CD8-positive, alpha-beta memory T cell (primary cell): ENCODE data around the gene BPNT1. TPM values are rescaled to one million over a fixed set of nuclear protein-coding genes. Genes with fewer than 3 reads are reported as not detected.

ENCODE experiments used
- CTCF ChIA-PET: fragments of 350-600 bp; sonication (Branson Sonifier 250); formaldehyde crosslinking; loops from one replicate; lab custom pipeline; 2021; ENCODE audit warnings: antibody characterized with exemption; lab: Charles Lee
- POLR2A ChIA-PET: fragments of 350-600 bp; sonication (Branson Sonifier 250); formaldehyde crosslinking; loops from one replicate; lab custom pipeline; 2021; ENCODE audit warnings: antibody characterized with exemption; lab: Charles Lee
- DNase-seq, 5 donors: peaks; one replicate each; pipeline versions ENCODE4 v3.0.0 to v3.0.0-alpha.2; 2020 to 2022; ENCODE audit warnings: mixed read lengths in 1 of 5
- H3K27ac ChIP-seq: one replicate; pipeline ENCODE4 v1.7.0; 2013; ENCODE audit warnings: low read depth, mild to moderate bottlenecking, low read length, moderate library complexity
- H3K27me3 ChIP-seq: 2 replicates; pipeline ENCODE4 v1.7.0; 2013; ENCODE audit warnings: low read length, mild to moderate bottlenecking; ENCODE audit not compliant: insufficient read depth, poor library complexity, severe bottlenecking
- H3K36me3 ChIP-seq: 2 replicates; pipeline ENCODE4 v1.7.0; 2013; ENCODE audit warnings: mild to moderate bottlenecking, low read length, moderate library complexity; ENCODE audit not compliant: insufficient read depth
- H3K4me1 ChIP-seq: 2 replicates; pipeline ENCODE4 v1.7.0; 2013; ENCODE audit warnings: mild to moderate bottlenecking, low read length, moderate library complexity; ENCODE audit not compliant: insufficient read depth
- H3K4me3 ChIP-seq: 2 replicates; pipeline ENCODE4 v1.7.0; 2013; ENCODE audit warnings: mild to moderate bottlenecking, low read length
- H3K9me3 ChIP-seq: 2 replicates; pipeline ENCODE4 v1.7.0; 2013; ENCODE audit warnings: mild to moderate bottlenecking, low read length
- H3K27ac Mint-ChIP-seq, 8 donors: one replicate each; pipeline ENCODE4 v1.8.0; 2020 to 2021; ENCODE audit warnings: mixed read lengths in 8 of 8, mild to moderate bottlenecking in 6 of 8, inconsistent platforms in 3 of 8, moderate library complexity in 3 of 8
- H3K27me3 Mint-ChIP-seq, 2 donors: one replicate each; pipeline ENCODE4 v1.8.0; 2020 to 2021; ENCODE audit warnings: mixed read lengths in 2 of 2, mild to moderate bottlenecking in 1 of 2, moderate library complexity in 1 of 2
- H3K36me3 Mint-ChIP-seq, 3 donors: one replicate each; pipeline ENCODE4 v1.8.0; 2020 to 2021; ENCODE audit warnings: mixed read lengths in 3 of 3, inconsistent platforms in 1 of 3, mild to moderate bottlenecking in 1 of 3
- H3K4me1 Mint-ChIP-seq, 3 donors: one replicate each; pipeline ENCODE4 v1.8.0; 2020 to 2021; ENCODE audit warnings: mixed read lengths in 3 of 3, inconsistent platforms in 1 of 3, mild to moderate bottlenecking in 1 of 3
- H3K4me3 Mint-ChIP-seq, 7 donors: one replicate each; pipeline ENCODE4 v1.8.0; 2020 to 2021; ENCODE audit warnings: mixed read lengths in 7 of 7, mild to moderate bottlenecking in 6 of 7, moderate library complexity in 4 of 7, inconsistent platforms in 2 of 7
- H3K9me3 Mint-ChIP-seq, 5 donors: one replicate each; pipeline ENCODE4 v1.8.0; 2020 to 2022; ENCODE audit warnings: mixed read lengths in 5 of 5, mild to moderate bottlenecking in 3 of 5, moderate library complexity in 2 of 5, inconsistent platforms in 1 of 5
- polyA plus RNA-seq: library from polyadenylated mRNA; unstranded; fragments of 300-500 nt; fragmentation: Illumina TruSeq; gene quantifications from one replicate; pipeline ENCODE4 v1.2.3, GENCODE V29; 2021
- total RNA-seq, 2 experiments: library from RNA; stranded (reverse); gene quantifications; one replicate each; pipeline ENCODE4 v1.2.3, GENCODE V29; 2021

The BPNT1 gene
- total and polyA plus RNA-seq, 3 experiments from 2014 or later, result 21.3 to 26.3 (median 24.8) TPM

- peaks cover 38% of the 10 kb centered on the region for H3K36me3 ChIP-seq
- peaks cover 10 to 14% (median 11%) of the 10 kb centered on the region in 3 donors for H3K4me1 Mint-ChIP-seq
Observed at GRCh38 chr1:220019071-220019470, 70.5 kb downstream of the BPNT1 start.

DNA sequence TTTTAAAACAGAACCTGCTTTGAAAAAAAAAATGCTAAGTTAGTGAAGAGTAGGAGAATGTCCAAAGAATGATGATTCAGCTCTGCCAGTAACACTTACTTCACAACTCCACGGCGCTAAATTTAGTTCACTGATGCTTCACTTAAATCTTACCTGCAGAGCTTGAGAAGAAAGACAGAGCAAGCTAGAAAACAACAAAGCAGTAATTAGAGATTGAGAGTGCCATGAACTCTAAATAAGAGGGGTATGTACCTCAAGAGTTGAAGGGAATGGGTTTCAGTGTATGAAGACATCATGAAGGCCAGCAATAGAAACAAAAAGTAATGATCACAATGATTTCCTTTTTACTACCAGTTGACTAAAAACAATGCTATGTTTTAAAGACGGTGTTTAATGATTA, 76.1 kb downstream of the BPNT1 start:
- H3K9me3 Mint-ChIP-seq, result no peaks in the 10 kb centered on the region
- peaks cover 11 to 14% (median 13%) of the 10 kb centered on the region in 3 donors for H3K4me1 Mint-ChIP-seq
- H3K27ac ChIP-seq, result no peak overlapping the region
- H3K27me3 ChIP-seq, result no peaks in the 10 kb centered on the region
- H3K4me1 ChIP-seq, result no peaks in the 10 kb centered on the region
- ChIA-PET POLR2A (no interaction called here), CTCF (interaction anchor here (1.4 kb wide), 1 partner anchor 12 kb away, joined by 5 read pairs; no protein-coding TSS in a partner anchor)
- DNase-seq, result no peak
- H3K36me3 Mint-ChIP-seq, result peaks cover 4 to 86% (median 24%) of the 10 kb centered on the region in 3 donors
- H3K27me3 Mint-ChIP-seq, result no peaks in the 10 kb centered on the region
- H3K36me3 ChIP-seq, result peaks cover 23% of the 10 kb centered on the region
- peak overlapping the region in 4 of 8 donors; percentile 9 to 43 (median 12) for H3K27ac Mint-ChIP-seq
- no peaks in the 10 kb centered on the region for H3K9me3 ChIP-seq
- H3K4me3 ChIP-seq, result no peak overlapping the region
- no peak overlapping the region for H3K4me3 Mint-ChIP-seq

More at GRCh38 chr1:220019071-220019470, 70.5 kb downstream of the BPNT1 start:
- no peaks in the 10 kb centered on the region for H3K9me3 ChIP-seq
- Mint-ChIP-seq H3K36me3 (peaks cover 5 to 88% (median 27%) of the 10 kb centered on the region in 3 donors), H3K27ac (peak overlapping the region in 3 of 8 donors; percentile 3 to 48 (median 34)), H3K4me3 (no peak overlapping the region), H3K27me3 (no peaks in the 10 kb centered on the region), H3K9me3 (no peaks in the 10 kb centered on the region)
- POLR2A ChIA-PET, result interaction anchor here (0.6 to 0.7 kb wide), 2 partner anchors 26 to 48 kb away, joined by 3 to 7 read pairs; no protein-coding TSS in a partner anchor
- no peak overlapping the region for H3K4me3 ChIP-seq
- no peaks in the 10 kb centered on the region for H3K4me1 ChIP-seq
- H3K27me3 ChIP-seq, result no peaks in the 10 kb centered on the region
- no peak for DNase-seq
- CTCF ChIA-PET, result no interaction called here
- no peak overlapping the region for H3K27ac ChIP-seq

DNA sequence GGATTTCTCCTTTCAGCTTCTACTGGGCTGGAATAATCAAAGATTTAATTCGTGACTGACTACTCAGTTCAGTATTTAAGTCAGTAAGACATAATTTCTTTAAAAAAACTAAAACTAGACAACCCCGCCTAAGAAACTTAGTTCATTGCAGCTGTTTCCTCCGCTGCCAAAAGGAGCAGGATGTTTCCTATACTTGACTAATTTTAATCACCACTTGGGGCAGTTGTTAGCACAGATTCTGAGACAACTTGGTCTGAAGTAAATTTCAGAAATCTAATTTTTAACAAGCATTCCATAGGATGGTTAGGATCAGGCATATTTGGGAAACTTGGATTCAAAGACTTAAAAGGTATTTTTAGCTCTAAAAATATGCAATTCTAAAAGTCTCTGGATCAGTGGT, 77.3 kb downstream of the BPNT1 start:
- ChIA-PET CTCF (interaction anchor here (1.1 to 1.8 kb wide), 3 partner anchors 11 to 101 kb away, joined by 3 to 6 read pairs (median 3); no protein-coding TSS in a partner anchor), POLR2A (no interaction called here)
- Mint-ChIP-seq H3K4me3 (no peak overlapping the region), H3K9me3 (no peaks in the 10 kb centered on the region), H3K4me1 (peaks cover 11 to 13% (median 11%) of the 10 kb centered on the region in 3 donors), H3K27me3 (no peaks in the 10 kb centered on the region), H3K36me3 (peaks cover 4 to 85% (median 23%) of the 10 kb centered on the region in 3 donors), H3K27ac (peak overlapping the region in 2 of 8 donors; percentile 47 to 50)
- DNase-seq, result no peak
- Histone ChIP-seq H3K36me3 (peaks cover 28% of the 10 kb centered on the region), H3K9me3 (no peaks in the 10 kb centered on the region), H3K27ac (no peak overlapping the region), H3K4me3 (no peak overlapping the region), H3K4me1 (no peaks in the 10 kb centered on the region), H3K27me3 (no peaks in the 10 kb centered on the region)

DNA sequence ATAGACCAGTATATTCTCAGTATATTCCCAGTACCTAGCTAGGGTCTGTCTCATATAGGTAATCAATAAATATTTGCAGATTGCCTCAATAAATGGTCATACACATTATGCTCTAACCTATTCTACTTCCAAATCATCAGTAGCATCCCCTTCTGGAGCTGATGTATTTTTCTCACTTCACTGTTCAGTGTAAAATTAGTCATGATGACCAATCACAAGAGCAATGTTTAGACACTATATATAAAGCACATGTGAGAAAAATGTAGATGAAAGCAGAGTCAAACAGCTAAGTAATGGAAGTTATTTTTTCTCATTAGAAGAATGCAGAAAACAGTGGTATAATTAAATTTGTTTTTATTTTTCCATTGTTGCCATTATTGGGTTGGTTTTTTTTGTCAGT, 78.0 kb downstream of the BPNT1 start:
- Mint-ChIP-seq H3K27me3 (no peaks in the 10 kb centered on the region), H3K9me3 (no peaks in the 10 kb centered on the region), H3K4me3 (no peak overlapping the region), H3K36me3 (peaks cover 4 to 85% (median 25%) of the 10 kb centered on the region in 3 donors), H3K4me1 (peaks cover 10 to 13% (median 11%) of the 10 kb centered on the region in 3 donors), H3K27ac (peak overlapping the region in 1 of 8 donors; percentile 63)
- ChIA-PET CTCF (interaction anchor here (1.1 to 1.8 kb wide), 2 partner anchors 18 to 102 kb away, joined by 3 to 6 read pairs; no protein-coding TSS in a partner anchor), POLR2A (no interaction called here)
- H3K9me3 ChIP-seq, result no peaks in the 10 kb centered on the region
- H3K27me3 ChIP-seq, result no peaks in the 10 kb centered on the region
- H3K36me3 ChIP-seq, result peaks cover 33% of the 10 kb centered on the region
- no peak for DNase-seq
- H3K4me3 ChIP-seq, result no peak overlapping the region
- H3K27ac ChIP-seq, result no peak overlapping the region
- H3K4me1 ChIP-seq, result no peaks in the 10 kb centered on the region

Other genes with a start within 250 kb of the BPNT1 start
- not detected for gene SLC30A10, start 161.2 kb downstream of the BPNT1 start, total RNA-seq
- not detected for gene SLC30A10, start 161.2 kb downstream of the BPNT1 start, polyA plus RNA-seq
- gene EPRS1, start 43.3 kb downstream of the BPNT1 start, total RNA-seq, result 100 to 1,000 TPM; 174 to 204 TPM
- gene EPRS1, start 43.3 kb downstream of the BPNT1 start, polyA plus RNA-seq, result 51.8 TPM
- 10 to 100 TPM; 80.8 to 83.0 TPM for gene IARS2, start 4.3 kb upstream of the BPNT1 start, total RNA-seq
- gene IARS2, start 4.3 kb upstream of the BPNT1 start, polyA plus RNA-seq, result 68.9 TPM
- gene RAB3GAP2, start 182.7 kb upstream of the BPNT1 start, total RNA-seq, result 10 to 100 TPM; 41.8 to 44.8 TPM
- gene RAB3GAP2, start 182.7 kb upstream of the BPNT1 start, polyA plus RNA-seq, result 26.3 TPM